Measurements from ENCODE around the gene ZFAND3. TPM values are rescaled to one million over a fixed set of nuclear protein-coding genes. Genes with fewer than 3 reads are reported as not detected.
A peak's percentile ranks its signal among the peaks of the same experiment; 100 is the strongest.
"Not testable (repeated sequence)": the region's sequence is repeated elsewhere in the genome, so short reads cannot be mapped to it uniquely, and the experiment has no call there.

ZFAND3 gene
- total RNA-seq, 1 donor from 2014 or later: 18.7 TPM

DNA sequence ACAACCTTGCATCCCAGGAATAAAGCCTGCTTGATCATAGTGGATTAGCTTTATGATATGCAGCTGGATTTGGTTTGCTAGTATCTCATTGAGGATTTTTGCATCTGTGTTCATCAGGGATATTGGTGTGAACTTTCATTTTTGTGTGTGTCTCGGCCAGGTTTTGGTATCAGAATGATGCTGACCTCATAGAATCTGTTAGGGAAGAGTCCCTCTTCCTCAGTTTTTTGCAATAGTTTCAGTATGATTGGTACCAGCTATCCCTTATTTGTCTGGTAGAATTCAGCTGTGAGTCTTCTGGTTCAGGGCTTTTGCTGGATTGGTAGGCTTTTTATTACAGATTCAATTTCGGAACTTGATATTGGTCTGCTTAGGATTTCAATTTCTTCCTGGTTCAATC lies 132.5 kb downstream of the ZFAND3 start:
- TF ChIP-seq, protein P1, sequence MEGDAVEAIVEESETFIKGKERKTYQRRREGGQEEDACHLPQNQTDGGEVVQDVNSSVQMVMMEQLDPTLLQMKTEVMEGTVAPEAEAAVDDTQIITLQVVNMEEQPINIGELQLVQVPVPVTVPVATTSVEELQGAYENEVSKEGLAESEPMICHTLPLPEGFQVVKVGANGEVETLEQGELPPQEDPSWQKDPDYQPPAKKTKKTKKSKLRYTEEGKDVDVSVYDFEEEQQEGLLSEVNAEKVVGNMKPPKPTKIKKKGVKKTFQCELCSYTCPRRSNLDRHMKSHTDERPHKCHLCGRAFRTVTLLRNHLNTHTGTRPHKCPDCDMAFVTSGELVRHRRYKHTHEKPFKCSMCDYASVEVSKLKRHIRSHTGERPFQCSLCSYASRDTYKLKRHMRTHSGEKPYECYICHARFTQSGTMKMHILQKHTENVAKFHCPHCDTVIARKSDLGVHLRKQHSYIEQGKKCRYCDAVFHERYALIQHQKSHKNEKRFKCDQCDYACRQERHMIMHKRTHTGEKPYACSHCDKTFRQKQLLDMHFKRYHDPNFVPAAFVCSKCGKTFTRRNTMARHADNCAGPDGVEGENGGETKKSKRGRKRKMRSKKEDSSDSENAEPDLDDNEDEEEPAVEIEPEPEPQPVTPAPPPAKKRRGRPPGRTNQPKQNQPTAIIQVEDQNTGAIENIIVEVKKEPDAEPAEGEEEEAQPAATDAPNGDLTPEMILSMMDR (conservative IDR thresholded peaks at IDR 0.05; ENCODE audit: low read depth, low read length): no peak
- DNase-seq (ENCODE audit: low read depth): no peak
- no peak overlapping the region for H3K4me3 ChIP-seq (ENCODE audit: low read depth, low read length)

GRCh38 chr6:37954791-37955190 lies 135.3 kb downstream of the ZFAND3 start:
- DNase-seq (ENCODE audit: low read depth): no peak
- TF ChIP-seq, protein P1 (conservative IDR thresholded peaks at IDR 0.05; ENCODE audit: low read depth, low read length): no peak
- H3K4me3 ChIP-seq (ENCODE audit: low read depth, low read length): no peak overlapping the region

DNA sequence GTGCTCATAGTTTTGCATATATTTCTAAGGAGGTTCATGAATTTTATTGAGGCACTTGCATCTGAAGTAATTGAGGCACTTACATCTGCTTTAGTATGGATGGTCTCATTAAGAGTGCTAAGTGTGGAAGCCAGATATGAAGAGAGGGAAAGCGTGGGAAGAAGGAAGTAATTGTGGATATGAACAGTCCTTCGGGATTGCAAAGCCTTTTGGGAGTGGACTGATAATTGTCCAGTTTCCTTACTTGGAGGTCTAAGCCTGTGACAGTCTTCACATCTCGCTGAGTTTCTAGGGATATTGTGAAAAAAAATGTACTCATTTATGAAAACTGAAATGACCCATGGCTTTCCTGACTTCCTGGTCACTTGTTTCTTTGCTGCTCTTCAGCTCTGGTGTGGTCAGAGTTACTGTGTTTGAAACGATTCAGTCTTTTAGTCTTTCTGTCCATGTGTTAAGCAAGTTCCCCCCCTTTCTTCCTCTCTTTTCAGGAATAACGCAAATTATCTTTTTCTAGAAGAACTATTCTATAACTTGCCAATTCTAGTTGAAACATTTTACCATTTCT lies 137.3 kb downstream of the ZFAND3 start:
- no peak overlapping the region for H3K4me3 ChIP-seq (ENCODE audit: low read depth, low read length)
- TF ChIP-seq, protein P1 (conservative IDR thresholded peaks at IDR 0.05; ENCODE audit: low read depth, low read length): no peak
- no peak for DNase-seq (ENCODE audit: low read depth)

DNA sequence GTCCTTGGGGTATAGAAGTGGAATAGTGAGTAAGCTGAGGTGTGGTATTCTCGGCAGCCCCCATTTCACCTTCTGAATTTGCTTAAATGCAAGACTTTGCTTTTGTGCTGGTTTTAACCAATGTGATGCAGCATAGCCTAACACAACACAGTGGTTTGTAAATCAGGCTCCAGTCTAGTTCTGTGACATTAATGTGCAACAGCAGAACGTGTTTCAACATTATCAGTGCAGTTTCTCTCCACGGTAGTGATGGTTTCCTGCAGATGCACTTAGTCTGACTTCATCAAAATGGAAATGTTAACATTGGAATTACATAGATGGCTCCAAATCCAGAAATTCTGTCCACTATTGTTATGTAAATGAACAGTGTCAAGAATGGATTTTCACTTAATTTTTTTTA lies 139.5 kb downstream of the ZFAND3 start:
- TF ChIP-seq, protein P1 (conservative IDR thresholded peaks at IDR 0.05; ENCODE audit: low read depth, low read length): no peak
- no peak overlapping the region for H3K4me3 ChIP-seq (ENCODE audit: low read depth, low read length)
- DNase-seq (ENCODE audit: low read depth): no peak

GRCh38 chr6:37960139-37960935 lies 140.8 kb downstream of the ZFAND3 start:
- no peak for DNase-seq (ENCODE audit: low read depth)
- TF ChIP-seq, protein P1 (conservative IDR thresholded peaks at IDR 0.05; ENCODE audit: low read depth, low read length): no peak
- H3K4me3 ChIP-seq (ENCODE audit: low read depth, low read length): no peak overlapping the region

GRCh38 chr6:37962481-37963080 lies 143.1 kb downstream of the ZFAND3 start:
- H3K4me3 ChIP-seq (ENCODE audit: low read depth, low read length); DNase-seq (ENCODE audit: low read depth): not testable (repeated sequence)

- DNase-seq (ENCODE audit: low read depth): peak; percentile 45
- TF ChIP-seq, protein P1 (conservative IDR thresholded peaks at IDR 0.05; ENCODE audit: low read depth, low read length): no peak
These were observed 146.6 kb downstream of the ZFAND3 start for GRCh38 chr6:37965964-37966676.

More at GRCh38 chr6:37965964-37966676, 146.6 kb downstream of the ZFAND3 start:
- H3K4me3 ChIP-seq (ENCODE audit: low read depth, low read length): no peak overlapping the region

All from epithelial cell of proximal tubule (primary cell).